Uterus (tissue), 4 donors: ENCODE results near the gene HLF. TPM values are rescaled to one million over a fixed set of nuclear protein-coding genes. Genes with fewer than 3 reads are reported as not detected.

Experiments used
- DNase-seq, 2 donors: peaks; one replicate each; pipeline ENCODE4 v3.0.0-alpha.2; 2019 to 2020
- H3K27ac ChIP-seq, 2 donors: fragments of 200-600 bp; sonication (generic); 1 replicate in 1 of 2; 2 replicates in 1 of 2; pipeline ENCODE4 v1.5.1; 2016 to 2018
- H3K27me3 ChIP-seq, 2 donors: fragments of 200-600 bp; sonication (generic); one replicate each; pipeline ENCODE4 v1.5.1; 2018 to 2019; ENCODE audit warnings: control low read depth in 1 of 2
- H3K36me3 ChIP-seq, 2 donors: fragments of 200-600 bp; sonication (generic); one replicate each; pipeline ENCODE4 v1.5.1; 2019; ENCODE audit warnings: control low read depth in 1 of 2
- H3K4me1 ChIP-seq, 2 donors: fragments of 200-600 bp; sonication (generic); one replicate each; pipeline ENCODE4 v1.5.1; 2018 to 2019; ENCODE audit warnings: control low read depth in 1 of 2
- H3K4me3 ChIP-seq, 2 donors: fragments of 200-600 bp; sonication (generic); 1 replicate in 1 of 2; 2 replicates in 1 of 2; pipeline ENCODE4 v1.5.1; 2018 to 2019; ENCODE audit warnings: mild to moderate bottlenecking in 1 of 2
- H3K9me3 ChIP-seq, 2 donors: fragments of 200-600 bp; sonication (generic); one replicate each; pipeline ENCODE4 v1.5.1; 2019; ENCODE audit warnings: control low read depth in 1 of 2
- CTCF ChIP-seq, 4 experiments: fragments of 200-600 bp in 2 of 4; fragments of 450-650 bp in 2 of 4; sonication (generic) in 2 of 4; IDR thresholded peaks; one replicate each; pipeline ENCODE4 v1.5.1; 2016 to 2019; ENCODE audit warnings: antibody characterized with exemption in 4 of 4, mild to moderate bottlenecking in 2 of 4, moderate library complexity in 1 of 4
- POLR2A ChIP-seq, 2 donors: fragments of 450-650 bp; IDR thresholded peaks; one replicate each; pipeline ENCODE4 v1.6.1; 2016; ENCODE audit warnings: antibody characterized with exemption in 2 of 2, mild to moderate bottlenecking in 1 of 2, moderate library complexity in 1 of 2
- intact Hi-C: fragments of 100-400 bp; cut with DNase I; formaldehyde crosslinking; loops from one replicate; pipeline ENCODE4 v1.15.1; 2023; ENCODE audit warnings: low total_unique reads
- total RNA-seq, 4 donors: library from RNA; depleted of rRNA in 3 of 4; stranded (reverse); fragments of >200 nt in 3 of 4; gene quantifications; one replicate each; pipeline versions ENCODE4 v1.1.0 to v1.2.4, GENCODE V29; 2014 to 2023
- donor health status: DM: yes; HTN: yes; CAD: no.

HLF gene
- total RNA-seq, 4 donors from 2014 or later, result 12.0 to 81.2 (median 50.4) TPM

- H3K27me3 ChIP-seq, result no peaks in the 10 kb centered on the region
- no peaks in the 10 kb centered on the region for H3K9me3 ChIP-seq
- no peaks in the 10 kb centered on the region for H3K36me3 ChIP-seq
- TF ChIP-seq CTCF (IDR thresholded peaks at IDR 0.05) (no peak), POLR2A (IDR thresholded peaks at IDR 0.05) (no peak)
- no peaks in the 10 kb centered on the region for H3K4me1 ChIP-seq
- no peak overlapping the region for H3K4me3 ChIP-seq
- H3K27ac ChIP-seq, result no peak overlapping the region
- intact Hi-C loops, result no loop called here
- no peak for DNase-seq
These were observed 76.7 kb downstream of the HLF start for GRCh38 chr17:55341432-55341831.

- no peaks in the 10 kb centered on the region for H3K9me3 ChIP-seq
- no peak overlapping the region for H3K27ac ChIP-seq
- intact Hi-C loops, result no loop called here
- no peaks in the 10 kb centered on the region for H3K36me3 ChIP-seq
- no peak for DNase-seq
- H3K27me3 ChIP-seq, result no peaks in the 10 kb centered on the region
- no peaks in the 10 kb centered on the region for H3K4me1 ChIP-seq
- TF ChIP-seq CTCF (IDR thresholded peaks at IDR 0.05), result no peak
- TF ChIP-seq POLR2A (IDR thresholded peaks at IDR 0.05), result no peak
- H3K4me3 ChIP-seq, result no peak overlapping the region
These were observed 78.2 kb downstream of the HLF start for GRCh38 chr17:55342800-55343585.

- intact Hi-C loops, result no loop called here
- H3K36me3 ChIP-seq, result no peaks in the 10 kb centered on the region
- H3K9me3 ChIP-seq, result no peaks in the 10 kb centered on the region
- no peak overlapping the region for H3K27ac ChIP-seq
- no peak overlapping the region for H3K4me3 ChIP-seq
- no peaks in the 10 kb centered on the region for H3K4me1 ChIP-seq
- TF ChIP-seq POLR2A (IDR thresholded peaks at IDR 0.05) (no peak), CTCF (IDR thresholded peaks at IDR 0.05) (no peak)
- DNase-seq, result no peak
- no peaks in the 10 kb centered on the region for H3K27me3 ChIP-seq
These were observed 79.2 kb downstream of the HLF start for GRCh38 chr17:55343900-55344513.

- no peak for DNase-seq
- Histone ChIP-seq H3K27me3 (no peaks in the 10 kb centered on the region), H3K9me3 (no peaks in the 10 kb centered on the region), H3K4me3 (no peak overlapping the region), H3K27ac (no peak overlapping the region), H3K36me3 (no peaks in the 10 kb centered on the region), H3K4me1 (no peaks in the 10 kb centered on the region)
- TF ChIP-seq CTCF (IDR thresholded peaks at IDR 0.05) (no peak), POLR2A (IDR thresholded peaks at IDR 0.05) (no peak)
- intact Hi-C loops, result no loop called here
These were observed 79.8 kb downstream of the HLF start for GRCh38 chr17:55344514-55344997.

GRCh38 chr17:55345132-55345531 is 80.4 kb downstream of the HLF start:
- intact Hi-C loops, result no loop called here
- H3K27ac ChIP-seq, result no peak overlapping the region
- H3K36me3 ChIP-seq, result no peaks in the 10 kb centered on the region
- H3K27me3 ChIP-seq, result no peaks in the 10 kb centered on the region
- no peaks in the 10 kb centered on the region for H3K9me3 ChIP-seq
- TF ChIP-seq CTCF (IDR thresholded peaks at IDR 0.05) (no peak), POLR2A (IDR thresholded peaks at IDR 0.05) (no peak)
- no peaks in the 10 kb centered on the region for H3K4me1 ChIP-seq
- H3K4me3 ChIP-seq, result no peak overlapping the region
- no peak for DNase-seq
